ENCODE data around the gene GPX1.
"Not testable (repeated sequence)": the region's sequence is repeated elsewhere in the genome, so short reads cannot be mapped to it uniquely, and the experiment has no call there.

Gene GPX1

DNA sequence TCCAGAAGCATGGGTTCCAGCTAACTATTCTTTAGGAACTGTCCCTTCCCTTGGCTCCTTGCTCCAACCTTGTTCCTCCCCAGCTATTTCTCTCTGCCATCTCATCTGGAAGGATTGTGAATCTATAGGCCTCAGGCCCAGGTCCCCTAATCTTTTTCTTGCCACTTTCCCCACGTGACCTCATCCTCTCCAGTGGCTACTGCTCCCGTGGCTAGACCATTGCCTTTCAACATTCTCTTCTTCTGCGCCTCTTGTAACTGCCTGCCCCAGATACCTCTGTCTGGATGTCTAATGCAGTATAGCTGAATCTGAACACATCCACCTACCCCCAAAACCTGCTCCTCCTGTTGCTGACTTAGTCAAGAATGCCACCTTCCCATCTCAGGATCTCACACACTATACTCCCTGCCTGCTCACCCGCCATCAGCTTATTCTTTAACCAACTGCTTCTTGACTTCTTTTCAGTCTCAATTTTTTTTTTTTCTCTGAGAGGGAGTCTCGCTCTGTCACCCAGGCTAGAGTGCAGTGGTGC lies 5.2 kb downstream of the GPX1 start:
- H3K4me3 ChIP-seq (ENCODE audit: low read depth, low read length) = no peak overlapping the region
- TF ChIP-seq, protein P1, sequence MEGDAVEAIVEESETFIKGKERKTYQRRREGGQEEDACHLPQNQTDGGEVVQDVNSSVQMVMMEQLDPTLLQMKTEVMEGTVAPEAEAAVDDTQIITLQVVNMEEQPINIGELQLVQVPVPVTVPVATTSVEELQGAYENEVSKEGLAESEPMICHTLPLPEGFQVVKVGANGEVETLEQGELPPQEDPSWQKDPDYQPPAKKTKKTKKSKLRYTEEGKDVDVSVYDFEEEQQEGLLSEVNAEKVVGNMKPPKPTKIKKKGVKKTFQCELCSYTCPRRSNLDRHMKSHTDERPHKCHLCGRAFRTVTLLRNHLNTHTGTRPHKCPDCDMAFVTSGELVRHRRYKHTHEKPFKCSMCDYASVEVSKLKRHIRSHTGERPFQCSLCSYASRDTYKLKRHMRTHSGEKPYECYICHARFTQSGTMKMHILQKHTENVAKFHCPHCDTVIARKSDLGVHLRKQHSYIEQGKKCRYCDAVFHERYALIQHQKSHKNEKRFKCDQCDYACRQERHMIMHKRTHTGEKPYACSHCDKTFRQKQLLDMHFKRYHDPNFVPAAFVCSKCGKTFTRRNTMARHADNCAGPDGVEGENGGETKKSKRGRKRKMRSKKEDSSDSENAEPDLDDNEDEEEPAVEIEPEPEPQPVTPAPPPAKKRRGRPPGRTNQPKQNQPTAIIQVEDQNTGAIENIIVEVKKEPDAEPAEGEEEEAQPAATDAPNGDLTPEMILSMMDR (IDR thresholded peaks at IDR 0.05; ENCODE audit: borderline replicate concordance, insufficient read depth, low read depth, low read length) = no peak

DNA sequence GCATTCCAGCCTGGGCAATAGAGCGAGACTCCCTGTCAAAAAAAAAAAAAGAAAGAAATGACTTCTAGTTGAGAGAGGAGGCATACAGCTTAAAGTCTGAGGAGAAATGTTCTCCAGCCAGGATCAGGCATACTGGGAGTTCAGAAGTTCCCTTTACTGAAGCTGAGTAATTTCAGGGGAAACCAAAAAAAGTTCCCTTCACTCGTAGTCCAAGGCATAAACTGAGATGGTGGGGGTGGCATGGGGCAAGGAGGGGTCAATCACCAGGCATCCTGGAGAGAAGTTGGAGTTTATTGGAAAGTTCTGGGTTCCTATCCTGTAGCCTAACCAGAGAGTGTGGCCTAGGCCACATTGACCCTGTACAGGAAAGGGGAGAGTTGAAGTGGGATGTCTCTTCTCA lies 5.9 kb downstream of the GPX1 start:
- TF ChIP-seq, protein P1 (IDR thresholded peaks at IDR 0.05; ENCODE audit: borderline replicate concordance, insufficient read depth, low read depth, low read length) = no peak
- H3K4me3 ChIP-seq (ENCODE audit: low read depth, low read length) = no peak overlapping the region

GRCh38 chr3:49351521-49352011 lies 6.6 kb downstream of the GPX1 start:
- TF ChIP-seq, protein P1 (IDR thresholded peaks at IDR 0.05; ENCODE audit: borderline replicate concordance, insufficient read depth, low read depth, low read length) = no peak
- H3K4me3 ChIP-seq (ENCODE audit: low read depth, low read length) = no peak overlapping the region

DNA sequence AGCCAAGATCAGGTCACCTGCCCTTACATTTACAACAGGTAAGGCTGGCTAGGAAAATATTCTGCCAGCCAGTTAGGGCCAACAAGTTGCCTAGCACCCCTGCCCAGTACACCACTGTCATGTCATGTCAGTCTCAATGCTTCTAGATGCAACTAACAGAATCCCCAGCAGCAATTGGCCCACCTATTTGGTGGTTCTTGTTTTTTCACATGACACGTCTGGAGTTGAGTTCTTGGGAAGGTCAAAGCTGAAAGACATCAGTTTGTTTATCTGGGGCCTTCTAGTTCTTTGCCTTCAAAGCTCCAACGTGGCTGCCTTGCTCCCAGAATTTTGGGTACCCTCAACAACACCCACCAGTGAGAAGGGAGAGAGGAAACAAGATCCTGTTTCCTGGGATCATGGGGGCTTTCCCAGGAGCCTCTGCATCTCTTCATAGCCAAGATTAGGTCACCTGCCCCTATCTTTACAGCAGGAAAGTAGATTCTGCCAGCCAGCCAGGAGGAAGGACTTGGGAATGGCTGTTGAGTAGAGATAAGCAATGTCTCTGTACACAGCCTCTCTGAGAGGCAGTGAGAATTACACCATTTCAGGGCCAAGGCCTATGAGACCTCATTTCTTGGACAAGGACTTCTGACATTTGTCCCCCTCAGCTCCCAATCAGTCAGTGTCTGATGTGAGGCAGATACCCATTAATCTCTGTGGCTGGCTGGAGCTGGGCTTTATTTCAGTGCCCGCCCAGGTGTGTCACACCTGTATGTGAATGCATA lies 8.6 kb downstream of the GPX1 start:
- no peak overlapping the region for H3K4me3 ChIP-seq (ENCODE audit: low read depth, low read length)
- TF ChIP-seq, protein P1 (IDR thresholded peaks at IDR 0.05; ENCODE audit: borderline replicate concordance, insufficient read depth, low read depth, low read length) = no peak

DNA sequence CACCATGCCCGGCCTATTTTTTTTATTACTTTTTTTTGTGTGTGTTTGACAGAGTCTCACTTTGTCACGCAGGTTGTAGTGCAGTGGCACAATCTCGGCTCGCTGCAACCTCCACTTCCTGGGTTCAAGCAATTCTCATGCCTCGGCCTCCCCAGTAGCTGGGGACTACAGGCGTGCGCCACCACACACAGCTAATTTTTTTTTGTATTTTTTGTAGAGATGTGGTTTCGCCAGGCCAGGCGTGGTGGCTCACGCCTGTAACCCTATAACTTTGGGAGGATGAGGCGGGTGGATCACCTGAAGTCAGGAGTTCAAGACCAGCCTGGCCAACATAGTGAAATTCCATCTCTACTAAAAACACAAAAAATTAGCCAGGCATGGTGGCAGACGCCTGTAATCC lies 9.8 kb downstream of the GPX1 start:
- not testable (repeated sequence) for H3K4me3 ChIP-seq (ENCODE audit: low read depth, low read length)

- TF ChIP-seq, protein P1 (IDR thresholded peaks at IDR 0.05; ENCODE audit: borderline replicate concordance, insufficient read depth, low read depth, low read length) = no peak
- H3K4me3 ChIP-seq (ENCODE audit: low read depth, low read length) = no peak overlapping the region
Measured at GRCh38 chr3:49346797-49347251, 11.3 kb downstream of the GPX1 start.

DNA sequence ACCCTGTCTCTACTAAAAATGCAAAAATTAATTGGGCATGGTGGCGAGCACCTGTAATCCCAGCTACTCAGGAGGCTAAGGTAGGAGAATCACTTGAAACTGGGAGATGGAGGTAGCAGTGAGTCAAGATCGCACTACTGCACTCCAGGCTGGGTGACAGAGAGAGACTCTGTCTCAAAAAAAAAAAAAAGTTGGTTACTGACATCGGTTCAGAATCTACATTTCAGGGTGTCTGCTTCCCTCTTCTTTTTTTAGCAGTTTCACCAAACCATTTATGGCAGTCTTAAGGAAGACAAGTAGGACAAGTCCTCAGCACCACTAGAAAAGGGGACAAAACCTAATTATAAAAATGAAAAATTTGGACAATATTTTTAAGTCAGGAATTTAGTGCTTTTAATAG lies 15.0 kb downstream of the GPX1 start:
- TF ChIP-seq, protein P1 (IDR thresholded peaks at IDR 0.05; ENCODE audit: borderline replicate concordance, insufficient read depth, low read depth, low read length) = no peak
- H3K4me3 ChIP-seq (ENCODE audit: low read depth, low read length) = no peak overlapping the region

Measured in GM12875 (cell line).